BJ (cell line): ENCODE data around the gene RGS14. TPM values are rescaled to one million over a fixed set of nuclear protein-coding genes. Genes with fewer than 3 reads are reported as not detected.

Experiments used
- CTCF ChIA-PET: fragments of 350-600 bp; formaldehyde crosslinking; extraction: SDS; loops from one replicate; lab custom pipeline; 2021; ENCODE audit warnings: antibody characterized with exemption, inconsistent platforms; lab: Yijun Ruan, JAX
- POLR2A ChIA-PET: fragments of 300-600 bp; sonication (Branson Sonifier 250); formaldehyde crosslinking; extraction: SDS; loops from one replicate; lab custom pipeline; 2021; ENCODE audit warnings: antibody characterized with exemption; lab: Charles Lee
- DNase-seq: peaks from one replicate; pipeline ENCODE4 v3.0.0-alpha.2; 2011; ENCODE audit warnings: low read depth
- H3K27me3 ChIP-seq: 2 replicates; pipeline ENCODE4 v1.6.0; 2011; ENCODE audit warnings: low read length; ENCODE audit not compliant: control insufficient read depth, insufficient read depth
- H3K36me3 ChIP-seq: 2 replicates; pipeline ENCODE4 v1.5.1; 2011; ENCODE audit warnings: low read length; ENCODE audit not compliant: control insufficient read depth, insufficient read depth
- H3K4me3 ChIP-seq: 2 replicates; pipeline ENCODE4 v1.5.1; 2011; ENCODE audit warnings: low read depth, mild to moderate bottlenecking, control low read depth, low read length
- CTCF ChIP-seq: IDR thresholded peaks from 2 replicates; pipeline ENCODE4 v1.5.1; 2011; ENCODE audit warnings: low read depth, mild to moderate bottlenecking, control low read depth, inconsistent platforms, low read length, moderate library complexity; ENCODE audit not compliant: insufficient read depth
- polyA plus RNA-seq: library from polyadenylated mRNA; depleted of rRNA; stranded (reverse); fragments of >200 nt; gene quantifications from 2 replicates; pipeline ENCODE4 v1.2.3, GENCODE V29; 2011

The RGS14 gene
- polyA plus RNA-seq, 1 experiment: 6.0 TPM

- no peak for DNase-seq
- CTCF ChIA-PET: interaction anchor here (0.9 to 5.6 kb wide), 7 partner anchors 11 to 181 kb away, joined by 3 to 36 read pairs (median 16); partner anchors contain the start of gene SLC34A1
- Histone ChIP-seq H3K4me3 (no peak overlapping the region), H3K36me3 (peaks cover 2% of the 10 kb centered on the region), H3K27me3 (no peaks in the 10 kb centered on the region)
- POLR2A ChIA-PET: no interaction called here
- TF ChIP-seq CTCF: no peak
These were observed 37.7 kb upstream of the RGS14 start for GRCh38 chr5:177319913-177320588.

GRCh38 chr5:177320879-177321278 lies 36.8 kb upstream of the RGS14 start:
- ChIA-PET CTCF (interaction anchor here (1.1 to 5.6 kb wide), 4 partner anchors 11 to 70 kb away, joined by 5 to 36 read pairs (median 20); no protein-coding TSS in a partner anchor), POLR2A (no interaction called here)
- Histone ChIP-seq H3K27me3 (no peaks in the 10 kb centered on the region), H3K36me3 (peaks cover 2% of the 10 kb centered on the region), H3K4me3 (no peak overlapping the region)
- no peak for DNase-seq
- TF ChIP-seq CTCF: no peak

GRCh38 chr5:177325868-177326381 lies 31.8 kb upstream of the RGS14 start:
- no peak for TF ChIP-seq CTCF
- Histone ChIP-seq H3K36me3 (peaks cover 2% of the 10 kb centered on the region), H3K4me3 (no peak overlapping the region), H3K27me3 (no peaks in the 10 kb centered on the region)
- CTCF ChIA-PET: interaction anchor here (0.6 to 4.3 kb wide), 2 partner anchors 108 to 129 kb away, joined by 4 to 11 read pairs; no protein-coding TSS in a partner anchor
- no peak for DNase-seq
- POLR2A ChIA-PET: no interaction called here

GRCh38 chr5:177327539-177328522 lies 29.9 kb upstream of the RGS14 start:
- CTCF ChIA-PET: interaction anchor here (1.3 to 4.3 kb wide), 5 partner anchors 11 to 214 kb away, joined by 4 to 22 read pairs (median 9); no protein-coding TSS in a partner anchor
- Histone ChIP-seq H3K4me3 (no peak overlapping the region), H3K36me3 (peaks cover 10% of the 10 kb centered on the region), H3K27me3 (no peaks in the 10 kb centered on the region)
- POLR2A ChIA-PET: no interaction called here
- no peak for TF ChIP-seq CTCF
- DNase-seq: no peak
